SH-SY5Y (cell line): ENCODE results near the gene EEPD1.

Experiments used
- GATA2 ChIP-seq: IDR thresholded peaks from 2 replicates; pipeline ENCODE4 v1.6.1; 2011; ENCODE audit warnings: mild to moderate bottlenecking, low read depth, low read length
- GATA3 ChIP-seq: IDR thresholded peaks from 2 replicates; pipeline ENCODE4 v1.6.1; 2011; ENCODE audit warnings: low read depth, mild to moderate bottlenecking, low read length, moderate library complexity

GRCh38 chr7:36131499-36131898 lies 21.6 kb upstream of the EEPD1 start:
- no peak for TF ChIP-seq GATA2
- no peak for TF ChIP-seq GATA3
